HEK293 (cell line): Measurements from ENCODE around the gene IPO13.

ENCODE experiments used
- ZNF354C ChIP-seq: fragments of 450-650 bp; formaldehyde crosslinking; IDR thresholded peaks from 2 replicates; pipeline ENCODE4 v1.5.1; 2016; ENCODE audit warnings: missing biosample characterization, missing genetic modification characterization, low read depth, borderline replicate concordance
- ZNF707 ChIP-seq: fragments of 450-650 bp; formaldehyde crosslinking; IDR thresholded peaks from 2 replicates; pipeline ENCODE4 v1.5.1; 2016; ENCODE audit warnings: missing biosample characterization, missing genetic modification characterization
- ZNF785 ChIP-seq: fragments of 450-650 bp; formaldehyde crosslinking; IDR thresholded peaks from 2 replicates; pipeline ENCODE4 v1.5.1; 2016; ENCODE audit warnings: missing biosample characterization, missing genetic modification characterization
- TF ChIP-seq, protein P1 (sequence below): sonication (generic); formaldehyde crosslinking; IDR thresholded peaks from 2 replicates; pipeline ENCODE4 v1.8.1; 2022; ENCODE audit warnings: mild to moderate bottlenecking, moderate library complexity, missing genetic modification reagents
- TF ChIP-seq, protein P2 (sequence below): fragments of 450-650 bp; formaldehyde crosslinking; IDR thresholded peaks from 2 replicates; pipeline ENCODE4 v1.5.1; 2016; ENCODE audit warnings: missing biosample characterization, missing genetic modification characterization
- TF ChIP-seq, protein P3 (sequence below): fragments of 450-650 bp; formaldehyde crosslinking; IDR thresholded peaks from 2 replicates; pipeline ENCODE4 v1.5.1; 2016; ENCODE audit warnings: missing biosample characterization, missing genetic modification characterization
- TF ChIP-seq, protein P4 (sequence below): fragments of 450-650 bp; formaldehyde crosslinking; IDR thresholded peaks from 2 replicates; pipeline ENCODE4 v1.5.1; 2016; ENCODE audit warnings: missing biosample characterization, missing genetic modification characterization
- TF ChIP-seq, protein P5 (sequence below): fragments of 450-650 bp; formaldehyde crosslinking; IDR thresholded peaks from 2 replicates; pipeline ENCODE4 v1.5.1; 2017; ENCODE audit warnings: missing biosample characterization, missing genetic modification characterization
- TF ChIP-seq, protein P6 (sequence below): fragments of 450-650 bp; formaldehyde crosslinking; IDR thresholded peaks from 2 replicates; pipeline ENCODE4 v1.5.1; 2016; ENCODE audit warnings: missing biosample characterization, missing genetic modification characterization

DNA sequence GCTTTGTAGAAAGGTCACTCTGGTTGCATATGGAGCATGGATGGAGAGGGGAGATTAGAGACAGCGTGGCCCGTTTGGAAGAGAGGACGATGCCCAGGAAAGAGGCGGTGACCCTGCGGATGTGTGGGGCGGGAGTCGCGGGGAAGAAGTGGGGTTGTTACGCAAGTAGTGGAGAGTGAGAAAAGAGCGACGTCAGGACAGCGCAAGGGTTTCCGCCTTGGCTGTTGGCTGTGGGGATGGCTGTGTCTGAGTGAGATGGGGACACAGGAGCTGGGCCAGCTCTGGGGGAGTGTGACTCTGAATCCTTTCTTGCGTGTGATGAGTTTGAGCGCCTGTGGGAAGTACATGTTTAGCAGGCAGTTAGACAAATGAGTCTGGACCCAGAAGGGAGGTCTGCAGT is 36.1 kb downstream of the IPO13 start:
- TF ChIP-seq, protein P1, sequence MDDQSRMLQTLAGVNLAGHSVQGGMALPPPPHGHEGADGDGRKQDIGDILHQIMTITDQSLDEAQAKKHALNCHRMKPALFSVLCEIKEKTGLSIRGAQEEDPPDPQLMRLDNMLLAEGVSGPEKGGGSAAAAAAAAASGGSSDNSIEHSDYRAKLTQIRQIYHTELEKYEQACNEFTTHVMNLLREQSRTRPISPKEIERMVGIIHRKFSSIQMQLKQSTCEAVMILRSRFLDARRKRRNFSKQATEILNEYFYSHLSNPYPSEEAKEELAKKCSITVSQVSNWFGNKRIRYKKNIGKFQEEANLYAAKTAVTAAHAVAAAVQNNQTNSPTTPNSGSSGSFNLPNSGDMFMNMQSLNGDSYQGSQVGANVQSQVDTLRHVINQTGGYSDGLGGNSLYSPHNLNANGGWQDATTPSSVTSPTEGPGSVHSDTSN (CRISPR knock-in tag), result no peak
- TF ChIP-seq, protein P2, sequence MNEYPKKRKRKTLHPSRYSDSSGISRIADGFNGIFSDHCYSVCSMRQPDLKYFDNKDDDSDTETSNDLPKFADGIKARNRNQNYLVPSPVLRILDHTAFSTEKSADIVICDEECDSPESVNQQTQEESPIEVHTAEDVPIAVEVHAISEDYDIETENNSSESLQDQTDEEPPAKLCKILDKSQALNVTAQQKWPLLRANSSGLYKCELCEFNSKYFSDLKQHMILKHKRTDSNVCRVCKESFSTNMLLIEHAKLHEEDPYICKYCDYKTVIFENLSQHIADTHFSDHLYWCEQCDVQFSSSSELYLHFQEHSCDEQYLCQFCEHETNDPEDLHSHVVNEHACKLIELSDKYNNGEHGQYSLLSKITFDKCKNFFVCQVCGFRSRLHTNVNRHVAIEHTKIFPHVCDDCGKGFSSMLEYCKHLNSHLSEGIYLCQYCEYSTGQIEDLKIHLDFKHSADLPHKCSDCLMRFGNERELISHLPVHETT (tag by site-specific recombination), result no peak
- TF ChIP-seq, protein P3, sequence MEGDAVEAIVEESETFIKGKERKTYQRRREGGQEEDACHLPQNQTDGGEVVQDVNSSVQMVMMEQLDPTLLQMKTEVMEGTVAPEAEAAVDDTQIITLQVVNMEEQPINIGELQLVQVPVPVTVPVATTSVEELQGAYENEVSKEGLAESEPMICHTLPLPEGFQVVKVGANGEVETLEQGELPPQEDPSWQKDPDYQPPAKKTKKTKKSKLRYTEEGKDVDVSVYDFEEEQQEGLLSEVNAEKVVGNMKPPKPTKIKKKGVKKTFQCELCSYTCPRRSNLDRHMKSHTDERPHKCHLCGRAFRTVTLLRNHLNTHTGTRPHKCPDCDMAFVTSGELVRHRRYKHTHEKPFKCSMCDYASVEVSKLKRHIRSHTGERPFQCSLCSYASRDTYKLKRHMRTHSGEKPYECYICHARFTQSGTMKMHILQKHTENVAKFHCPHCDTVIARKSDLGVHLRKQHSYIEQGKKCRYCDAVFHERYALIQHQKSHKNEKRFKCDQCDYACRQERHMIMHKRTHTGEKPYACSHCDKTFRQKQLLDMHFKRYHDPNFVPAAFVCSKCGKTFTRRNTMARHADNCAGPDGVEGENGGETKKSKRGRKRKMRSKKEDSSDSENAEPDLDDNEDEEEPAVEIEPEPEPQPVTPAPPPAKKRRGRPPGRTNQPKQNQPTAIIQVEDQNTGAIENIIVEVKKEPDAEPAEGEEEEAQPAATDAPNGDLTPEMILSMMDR (tag by site-specific recombination), result no peak
- TF ChIP-seq, protein P4, sequence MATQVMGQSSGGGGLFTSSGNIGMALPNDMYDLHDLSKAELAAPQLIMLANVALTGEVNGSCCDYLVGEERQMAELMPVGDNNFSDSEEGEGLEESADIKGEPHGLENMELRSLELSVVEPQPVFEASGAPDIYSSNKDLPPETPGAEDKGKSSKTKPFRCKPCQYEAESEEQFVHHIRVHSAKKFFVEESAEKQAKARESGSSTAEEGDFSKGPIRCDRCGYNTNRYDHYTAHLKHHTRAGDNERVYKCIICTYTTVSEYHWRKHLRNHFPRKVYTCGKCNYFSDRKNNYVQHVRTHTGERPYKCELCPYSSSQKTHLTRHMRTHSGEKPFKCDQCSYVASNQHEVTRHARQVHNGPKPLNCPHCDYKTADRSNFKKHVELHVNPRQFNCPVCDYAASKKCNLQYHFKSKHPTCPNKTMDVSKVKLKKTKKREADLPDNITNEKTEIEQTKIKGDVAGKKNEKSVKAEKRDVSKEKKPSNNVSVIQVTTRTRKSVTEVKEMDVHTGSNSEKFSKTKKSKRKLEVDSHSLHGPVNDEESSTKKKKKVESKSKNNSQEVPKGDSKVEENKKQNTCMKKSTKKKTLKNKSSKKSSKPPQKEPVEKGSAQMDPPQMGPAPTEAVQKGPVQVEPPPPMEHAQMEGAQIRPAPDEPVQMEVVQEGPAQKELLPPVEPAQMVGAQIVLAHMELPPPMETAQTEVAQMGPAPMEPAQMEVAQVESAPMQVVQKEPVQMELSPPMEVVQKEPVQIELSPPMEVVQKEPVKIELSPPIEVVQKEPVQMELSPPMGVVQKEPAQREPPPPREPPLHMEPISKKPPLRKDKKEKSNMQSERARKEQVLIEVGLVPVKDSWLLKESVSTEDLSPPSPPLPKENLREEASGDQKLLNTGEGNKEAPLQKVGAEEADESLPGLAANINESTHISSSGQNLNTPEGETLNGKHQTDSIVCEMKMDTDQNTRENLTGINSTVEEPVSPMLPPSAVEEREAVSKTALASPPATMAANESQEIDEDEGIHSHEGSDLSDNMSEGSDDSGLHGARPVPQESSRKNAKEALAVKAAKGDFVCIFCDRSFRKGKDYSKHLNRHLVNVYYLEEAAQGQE (tag by site-specific recombination), result no peak
- TF ChIP-seq ZNF785 (tag by site-specific recombination) (no peak), ZNF707 (no peak), ZNF354C (tag by site-specific recombination) (no peak)
- TF ChIP-seq, protein P5, sequence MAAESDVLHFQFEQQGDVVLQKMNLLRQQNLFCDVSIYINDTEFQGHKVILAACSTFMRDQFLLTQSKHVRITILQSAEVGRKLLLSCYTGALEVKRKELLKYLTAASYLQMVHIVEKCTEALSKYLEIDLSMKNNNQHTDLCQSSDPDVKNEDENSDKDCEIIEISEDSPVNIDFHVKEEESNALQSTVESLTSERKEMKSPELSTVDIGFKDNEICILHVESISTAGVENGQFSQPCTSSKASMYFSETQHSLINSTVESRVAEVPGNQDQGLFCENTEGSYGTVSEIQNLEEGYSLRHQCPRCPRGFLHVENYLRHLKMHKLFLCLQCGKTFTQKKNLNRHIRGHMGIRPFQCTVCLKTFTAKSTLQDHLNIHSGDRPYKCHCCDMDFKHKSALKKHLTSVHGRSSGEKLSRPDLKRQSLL (tag by site-specific recombination), result no peak
- TF ChIP-seq, protein P6, sequence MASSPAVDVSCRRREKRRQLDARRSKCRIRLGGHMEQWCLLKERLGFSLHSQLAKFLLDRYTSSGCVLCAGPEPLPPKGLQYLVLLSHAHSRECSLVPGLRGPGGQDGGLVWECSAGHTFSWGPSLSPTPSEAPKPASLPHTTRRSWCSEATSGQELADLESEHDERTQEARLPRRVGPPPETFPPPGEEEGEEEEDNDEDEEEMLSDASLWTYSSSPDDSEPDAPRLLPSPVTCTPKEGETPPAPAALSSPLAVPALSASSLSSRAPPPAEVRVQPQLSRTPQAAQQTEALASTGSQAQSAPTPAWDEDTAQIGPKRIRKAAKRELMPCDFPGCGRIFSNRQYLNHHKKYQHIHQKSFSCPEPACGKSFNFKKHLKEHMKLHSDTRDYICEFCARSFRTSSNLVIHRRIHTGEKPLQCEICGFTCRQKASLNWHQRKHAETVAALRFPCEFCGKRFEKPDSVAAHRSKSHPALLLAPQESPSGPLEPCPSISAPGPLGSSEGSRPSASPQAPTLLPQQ, result no peak
